ENCODE measurements around the gene TJP3. TPM values are rescaled to one million over a fixed set of nuclear protein-coding genes. Genes with fewer than 3 reads are reported as not detected.
"Not testable (repeated sequence)": the region's sequence is repeated elsewhere in the genome, so short reads cannot be mapped to it uniquely, and the experiment has no call there.

TJP3 gene
- total RNA-seq, 1 experiment from 2014 or later = 1.6 TPM

DNA sequence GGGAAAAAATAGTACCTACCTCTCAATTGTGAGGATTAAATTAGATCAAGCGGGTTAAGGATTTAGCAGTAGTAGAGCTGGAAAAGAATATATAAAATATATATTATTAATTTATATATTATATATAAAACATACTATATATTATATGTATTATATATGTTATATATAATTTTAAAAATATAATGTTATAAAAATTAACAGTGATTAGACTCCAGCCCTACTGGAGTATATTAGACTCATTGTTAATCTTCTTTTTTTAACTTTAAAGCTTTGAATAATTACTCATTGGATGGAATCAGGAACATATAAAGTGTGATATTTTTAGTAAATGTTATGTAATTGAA is 53.9 kb downstream of the TJP3 start:
- intact Hi-C loops (cut with micrococcal nuclease) = loop anchor here (10.0 kb wide), 1 partner anchor 63 kb away; no protein-coding TSS in a partner anchor
- no peaks in the 10 kb centered on the region for H3K9me3 Mint-ChIP-seq (ENCODE audit: unreplicated experiment)
- H3K4me3 Mint-ChIP-seq (ENCODE audit: unreplicated experiment) = peak overlapping the region; percentile 92
- ChIA-PET CTCF (interaction anchor here (0.6 to 2.4 kb wide), 12 partner anchors 9 to 632 kb away, joined by 3 to 11 read pairs (median 4); partner anchors contain the start of gene DAPK3), POLR2A (interaction anchor here (0.6 to 3.5 kb wide), 20 partner anchors 9 to 1286 kb away, joined by 3 to 33 read pairs (median 6); partner anchors contain the start of genes CHAF1A, DAPK3, EEF2 and GADD45B)
- peak overlapping the region; percentile 98 for H3K27ac Mint-ChIP-seq (ENCODE audit: low read depth, unreplicated experiment)
- H3K4me1 Mint-ChIP-seq (ENCODE audit: insufficient read depth, unreplicated experiment) = peaks cover 6% of the 10 kb centered on the region
- H3K36me3 Mint-ChIP-seq (ENCODE audit: insufficient read depth, unreplicated experiment) = peaks cover 37% of the 10 kb centered on the region
- TF ChIP-seq, protein P1, sequence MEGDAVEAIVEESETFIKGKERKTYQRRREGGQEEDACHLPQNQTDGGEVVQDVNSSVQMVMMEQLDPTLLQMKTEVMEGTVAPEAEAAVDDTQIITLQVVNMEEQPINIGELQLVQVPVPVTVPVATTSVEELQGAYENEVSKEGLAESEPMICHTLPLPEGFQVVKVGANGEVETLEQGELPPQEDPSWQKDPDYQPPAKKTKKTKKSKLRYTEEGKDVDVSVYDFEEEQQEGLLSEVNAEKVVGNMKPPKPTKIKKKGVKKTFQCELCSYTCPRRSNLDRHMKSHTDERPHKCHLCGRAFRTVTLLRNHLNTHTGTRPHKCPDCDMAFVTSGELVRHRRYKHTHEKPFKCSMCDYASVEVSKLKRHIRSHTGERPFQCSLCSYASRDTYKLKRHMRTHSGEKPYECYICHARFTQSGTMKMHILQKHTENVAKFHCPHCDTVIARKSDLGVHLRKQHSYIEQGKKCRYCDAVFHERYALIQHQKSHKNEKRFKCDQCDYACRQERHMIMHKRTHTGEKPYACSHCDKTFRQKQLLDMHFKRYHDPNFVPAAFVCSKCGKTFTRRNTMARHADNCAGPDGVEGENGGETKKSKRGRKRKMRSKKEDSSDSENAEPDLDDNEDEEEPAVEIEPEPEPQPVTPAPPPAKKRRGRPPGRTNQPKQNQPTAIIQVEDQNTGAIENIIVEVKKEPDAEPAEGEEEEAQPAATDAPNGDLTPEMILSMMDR (IDR thresholded peaks at IDR 0.05; ENCODE audit: unreplicated experiment) = no peak
- no peaks in the 10 kb centered on the region for H3K27me3 Mint-ChIP-seq (ENCODE audit: insufficient read depth, unreplicated experiment)
- BruUV-seq (replicated peaks) = no TSS peak
- no peak for DNase-seq (ENCODE audit: unreplicated experiment)

DNA sequence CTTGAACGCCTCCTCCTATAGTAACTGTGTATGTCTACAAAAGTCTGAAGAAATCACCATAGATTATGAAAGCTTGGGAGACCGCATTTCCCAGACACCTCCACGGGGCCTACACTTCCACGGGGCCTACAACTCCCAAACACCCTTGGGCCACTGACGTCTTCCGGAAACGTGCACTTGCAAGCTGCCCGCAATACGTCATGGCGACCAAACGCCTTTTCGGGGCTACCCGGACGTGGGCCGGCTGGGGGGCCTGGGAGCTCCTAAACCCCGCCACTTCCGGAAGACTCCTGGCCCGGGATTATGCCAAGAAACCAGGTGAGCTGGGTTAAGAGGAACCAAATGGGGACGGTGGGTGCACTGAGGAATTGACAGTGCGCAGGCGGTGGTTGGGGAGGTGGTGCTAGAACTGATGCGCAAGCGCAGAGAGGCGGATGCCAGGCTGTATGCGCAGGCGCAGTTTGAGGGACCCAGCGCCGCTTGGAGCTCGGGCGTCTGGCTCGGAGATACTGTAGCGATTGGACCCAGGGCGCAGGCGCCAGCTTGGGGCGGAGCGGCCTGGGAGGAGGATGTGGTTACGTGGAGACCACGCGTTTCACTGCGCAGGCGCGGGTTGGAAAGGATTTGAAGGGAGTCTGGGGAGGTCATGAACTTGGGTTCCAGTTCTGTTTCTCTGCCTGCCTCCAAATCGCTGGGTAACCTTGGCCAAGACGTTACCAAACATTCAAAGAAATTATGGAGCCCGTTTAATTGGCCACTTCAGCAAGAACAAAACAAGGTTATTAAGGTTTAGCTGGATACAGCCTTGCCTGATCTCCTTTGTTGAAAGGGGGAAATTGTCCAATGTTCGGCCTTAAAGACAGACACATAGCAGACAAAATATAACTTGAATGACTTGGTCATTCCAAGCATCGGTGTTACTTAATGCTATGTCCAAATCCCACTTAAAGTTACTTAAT is 54.6 kb downstream of the TJP3 start, which contains the start of gene MRPL54:
Gene MRPL54 (plus strand): TSS at position 182 of the 959 bp plus-strand sequence. CDS start 19 bp downstream, at position 201.
- Mint-ChIP-seq H3K9me3 (ENCODE audit: unreplicated experiment) (no peaks in the 10 kb centered on the region), H3K36me3 (ENCODE audit: insufficient read depth, unreplicated experiment) (peaks cover 31% of the 10 kb centered on the region), H3K27ac (ENCODE audit: low read depth, unreplicated experiment) (peak within 1 kb of the TSS; percentile 98), H3K27me3 (ENCODE audit: insufficient read depth, unreplicated experiment) (no peaks in the 10 kb centered on the region), H3K4me1 (ENCODE audit: insufficient read depth, unreplicated experiment) (peaks cover 6% of the 10 kb centered on the region), H3K4me3 (ENCODE audit: unreplicated experiment) (peak within 1 kb of the TSS; percentile 92)
- CTCF ChIA-PET = interaction anchor here (0.6 to 2.4 kb wide), 10 partner anchors 10 to 631 kb away, joined by 3 to 11 read pairs (median 4); no protein-coding TSS in a partner anchor
- TSS peak; percentile 92 for BruUV-seq (replicated peaks)
- peak; percentile 100 for DNase-seq (ENCODE audit: unreplicated experiment)
- TF ChIP-seq, protein P1 (IDR thresholded peaks at IDR 0.05; ENCODE audit: unreplicated experiment) = no peak
- intact Hi-C loops (cut with micrococcal nuclease) = loop anchor here (10.0 kb wide), 1 partner anchor 62 kb away; no protein-coding TSS in a partner anchor
- POLR2A ChIA-PET = interaction anchor here (0.6 to 3.5 kb wide), 26 partner anchors 8 to 1287 kb away, joined by 3 to 33 read pairs (median 4); partner anchors contain the start of genes CHAF1A, DAPK3, EEF2 and GADD45B

DNA sequence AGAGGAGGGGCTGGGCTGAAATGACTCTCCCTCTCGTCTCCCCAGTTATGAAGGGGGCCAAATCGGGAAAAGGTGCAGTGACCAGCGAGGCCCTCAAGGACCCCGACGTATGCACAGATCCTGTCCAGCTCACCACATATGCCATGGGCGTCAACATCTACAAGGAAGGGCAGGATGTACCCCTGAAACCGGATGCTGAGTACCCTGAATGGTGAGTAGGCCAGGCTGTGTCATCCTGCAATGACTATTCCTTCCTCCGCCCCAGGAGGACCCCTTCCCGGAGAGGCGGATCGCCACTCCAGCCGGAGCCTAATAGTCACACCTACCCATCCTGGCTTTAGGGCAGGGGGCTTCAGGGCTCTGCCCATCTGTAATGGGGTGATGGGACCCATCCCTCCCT is 56.9 kb downstream of the TJP3 start:
- Mint-ChIP-seq H3K27ac (ENCODE audit: low read depth, unreplicated experiment) (no peak overlapping the region), H3K9me3 (ENCODE audit: unreplicated experiment) (no peaks in the 10 kb centered on the region), H3K27me3 (ENCODE audit: insufficient read depth, unreplicated experiment) (no peaks in the 10 kb centered on the region), H3K4me1 (ENCODE audit: insufficient read depth, unreplicated experiment) (peaks cover 6% of the 10 kb centered on the region), H3K36me3 (ENCODE audit: insufficient read depth, unreplicated experiment) (peaks cover 21% of the 10 kb centered on the region), H3K4me3 (ENCODE audit: unreplicated experiment) (no peak overlapping the region)
- POLR2A ChIA-PET = no interaction called here
- CTCF ChIA-PET = no interaction called here
- DNase-seq (ENCODE audit: unreplicated experiment) = no peak
- BruUV-seq (replicated peaks) = no TSS peak
- intact Hi-C loops (cut with micrococcal nuclease) = loop anchor here (10.0 kb wide), 1 partner anchor 60 kb away; no protein-coding TSS in a partner anchor
- TF ChIP-seq, protein P1 (IDR thresholded peaks at IDR 0.05; ENCODE audit: unreplicated experiment) = no peak

DNA sequence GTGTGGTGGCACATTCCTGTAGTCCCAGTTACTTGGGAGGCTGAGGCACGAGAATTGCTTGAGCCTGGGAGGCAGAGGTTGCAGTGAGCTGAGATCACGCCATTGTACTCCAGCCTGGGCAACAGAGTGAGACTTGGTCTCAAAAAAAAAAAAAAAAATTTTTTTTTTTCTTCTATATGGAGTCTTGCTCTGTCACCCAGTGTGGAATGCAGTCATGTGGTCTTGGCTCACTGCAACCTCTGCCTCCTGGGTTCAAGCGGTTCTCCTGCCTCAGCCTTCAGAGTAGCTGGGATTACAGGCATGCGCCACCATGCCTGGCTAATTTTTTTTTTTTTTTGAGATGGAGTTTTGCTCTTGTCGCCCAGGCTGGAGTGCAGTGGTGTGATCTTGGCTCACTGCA is 57.6 kb downstream of the TJP3 start:
- CTCF ChIA-PET; H3K9me3 Mint-ChIP-seq (ENCODE audit: unreplicated experiment); DNase-seq (ENCODE audit: unreplicated experiment); BruUV-seq (replicated peaks); POLR2A ChIA-PET; H3K27me3 Mint-ChIP-seq (ENCODE audit: insufficient read depth, unreplicated experiment); H3K4me3 Mint-ChIP-seq (ENCODE audit: unreplicated experiment); H3K4me1 Mint-ChIP-seq (ENCODE audit: insufficient read depth, unreplicated experiment); H3K27ac Mint-ChIP-seq (ENCODE audit: low read depth, unreplicated experiment): not testable (repeated sequence)
- peaks cover 20% of the 10 kb centered on the region for H3K36me3 Mint-ChIP-seq (ENCODE audit: insufficient read depth, unreplicated experiment)
- intact Hi-C loops (cut with micrococcal nuclease) = loop anchor here (10.0 kb wide), 1 partner anchor 59 kb away; no protein-coding TSS in a partner anchor
